ENCODE measurements around the gene PFKM.

Gene PFKM

GRCh38 chr12:48072266-48072665, 46.9 kb upstream of the PFKM start:
- no peak overlapping the region for H3K4me3 ChIP-seq (ENCODE audit: low read length)
- no peak overlapping the region for H3K27ac ChIP-seq (ENCODE audit: low read length)
- no peak overlapping the region for H3K4me2 ChIP-seq (ENCODE audit: low read length)
- TF ChIP-seq EZH2phosphoT487 (IDR thresholded peaks at IDR 0.05; ENCODE audit: low read depth) (no peak), CTCF (IDR thresholded peaks at IDR 0.05; ENCODE audit: low read depth, low read length) (no peak)
- H4K20me1 ChIP-seq (ENCODE audit: insufficient read depth, low read length) = no peaks in the 10 kb centered on the region
- no peaks in the 10 kb centered on the region for H3K27me3 ChIP-seq (ENCODE audit: low read depth, low read length)
- H3K36me3 ChIP-seq (replicated peaks; ENCODE audit: low read depth, low read length) = peaks cover 29% of the 10 kb centered on the region
- no peaks in the 10 kb centered on the region for H3K9me3 ChIP-seq (ENCODE audit: insufficient read depth, low read length)
- no peak overlapping the region for H2AFZ ChIP-seq (ENCODE audit: low read depth, low read length)
- H3K79me2 ChIP-seq (ENCODE audit: low read length) = no peaks in the 10 kb centered on the region
- peaks cover 9% of the 10 kb centered on the region for H3K4me1 ChIP-seq (ENCODE audit: low read length)
- no peak overlapping the region for H3K9ac ChIP-seq (ENCODE audit: low read length)

DNA sequence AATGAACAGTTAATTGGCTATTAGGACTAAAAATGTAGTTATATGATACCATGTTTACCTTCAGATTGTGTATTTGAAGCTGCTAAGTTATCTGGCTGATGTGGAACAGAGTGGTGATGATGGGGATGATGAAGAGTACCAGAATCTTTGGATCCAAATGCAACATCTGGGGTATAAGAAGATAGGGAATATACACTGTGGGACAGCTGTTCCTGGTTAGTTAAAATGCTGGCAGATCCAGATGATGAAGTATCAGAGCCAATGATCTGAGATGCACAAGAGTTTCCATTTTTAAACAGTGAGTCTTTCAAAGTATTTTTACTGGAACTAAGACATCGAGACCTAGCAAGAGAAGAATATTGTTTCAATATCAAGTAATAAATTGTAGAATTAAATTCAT, 44.9 kb upstream of the PFKM start:
- H4K20me1 ChIP-seq (ENCODE audit: insufficient read depth, low read length) = no peaks in the 10 kb centered on the region
- H3K9ac ChIP-seq (ENCODE audit: low read length) = no peak overlapping the region
- H3K27ac ChIP-seq (ENCODE audit: low read length) = no peak overlapping the region
- peaks cover 32% of the 10 kb centered on the region for H3K36me3 ChIP-seq (replicated peaks; ENCODE audit: low read depth, low read length)
- H3K4me3 ChIP-seq (ENCODE audit: low read length) = no peak overlapping the region
- H3K4me1 ChIP-seq (ENCODE audit: low read length) = peaks cover 3% of the 10 kb centered on the region; the same call in 1 of the 2 replicates
- TF ChIP-seq CTCF (IDR thresholded peaks at IDR 0.05; ENCODE audit: low read depth, low read length) (no peak), EZH2phosphoT487 (IDR thresholded peaks at IDR 0.05; ENCODE audit: low read depth) (no peak)
- H3K4me2 ChIP-seq (ENCODE audit: low read length) = no peak overlapping the region
- H3K9me3 ChIP-seq (ENCODE audit: insufficient read depth, low read length) = no peaks in the 10 kb centered on the region
- H3K27me3 ChIP-seq (ENCODE audit: low read depth, low read length) = no peaks in the 10 kb centered on the region
- H3K79me2 ChIP-seq (ENCODE audit: low read length) = no peaks in the 10 kb centered on the region
- H2AFZ ChIP-seq (ENCODE audit: low read depth, low read length) = no peak overlapping the region

GRCh38 chr12:48075832-48076231, 43.3 kb upstream of the PFKM start:
- Histone ChIP-seq H3K4me1 (ENCODE audit: low read length) (no peaks in the 10 kb centered on the region), H3K27ac (ENCODE audit: low read length) (no peak overlapping the region), H3K4me2 (ENCODE audit: low read length) (no peak overlapping the region), H3K36me3 (replicated peaks; ENCODE audit: low read depth, low read length) (peaks cover 37% of the 10 kb centered on the region), H3K27me3 (ENCODE audit: low read depth, low read length) (no peaks in the 10 kb centered on the region), H4K20me1 (ENCODE audit: insufficient read depth, low read length) (no peaks in the 10 kb centered on the region), H3K9ac (ENCODE audit: low read length) (no peak overlapping the region), H3K9me3 (ENCODE audit: insufficient read depth, low read length) (no peaks in the 10 kb centered on the region), H2AFZ (ENCODE audit: low read depth, low read length) (no peak overlapping the region), H3K4me3 (ENCODE audit: low read length) (no peak overlapping the region), H3K79me2 (ENCODE audit: low read length) (no peaks in the 10 kb centered on the region)
- no peak for TF ChIP-seq EZH2phosphoT487 (IDR thresholded peaks at IDR 0.05; ENCODE audit: low read depth)
- no peak for TF ChIP-seq CTCF (IDR thresholded peaks at IDR 0.05; ENCODE audit: low read depth, low read length)

- no peak overlapping the region for H3K9ac ChIP-seq (ENCODE audit: low read length)
- H2AFZ ChIP-seq (ENCODE audit: low read depth, low read length) = no peak overlapping the region
- H3K27me3 ChIP-seq (ENCODE audit: low read depth, low read length) = no peaks in the 10 kb centered on the region
- no peak overlapping the region for H3K27ac ChIP-seq (ENCODE audit: low read length)
- no peak overlapping the region for H3K4me3 ChIP-seq (ENCODE audit: low read length)
- TF ChIP-seq CTCF (IDR thresholded peaks at IDR 0.05; ENCODE audit: low read depth, low read length) (no peak), EZH2phosphoT487 (IDR thresholded peaks at IDR 0.05; ENCODE audit: low read depth) (no peak)
- peaks cover 35% of the 10 kb centered on the region for H3K36me3 ChIP-seq (replicated peaks; ENCODE audit: low read depth, low read length)
- no peak overlapping the region for H3K4me2 ChIP-seq (ENCODE audit: low read length)
- H3K9me3 ChIP-seq (ENCODE audit: insufficient read depth, low read length) = no peaks in the 10 kb centered on the region
- no peaks in the 10 kb centered on the region for H3K79me2 ChIP-seq (ENCODE audit: low read length)
- no peaks in the 10 kb centered on the region for H4K20me1 ChIP-seq (ENCODE audit: insufficient read depth, low read length)
- no peaks in the 10 kb centered on the region for H3K4me1 ChIP-seq (ENCODE audit: low read length)
These were observed 42.1 kb upstream of the PFKM start for GRCh38 chr12:48077111-48077510.

Measured in OCI-LY3 (cell line).